Esophagus squamous epithelium (tissue), 4 donors: ENCODE measurements around the gene IGSF9.

Experiments used
- POLR2A ChIP-seq, 4 donors: fragments of 450-650 bp; IDR thresholded peaks; one replicate each; pipeline ENCODE4 v1.6.1; 2017; ENCODE audit warnings: antibody characterized with exemption in 4 of 4, mild to moderate bottlenecking in 4 of 4, moderate library complexity in 3 of 4
- TF ChIP-seq, protein P1 (sequence below), 6 experiments: fragments of 450-650 bp in 4 of 6; fragments of 200-600 bp in 2 of 6; sonication (generic) in 2 of 6; IDR thresholded peaks; one replicate each; pipeline ENCODE4 v1.5.1; 2016 to 2019; ENCODE audit warnings: antibody characterized with exemption in 6 of 6, mild to moderate bottlenecking in 4 of 6, moderate library complexity in 4 of 6

DNA sequence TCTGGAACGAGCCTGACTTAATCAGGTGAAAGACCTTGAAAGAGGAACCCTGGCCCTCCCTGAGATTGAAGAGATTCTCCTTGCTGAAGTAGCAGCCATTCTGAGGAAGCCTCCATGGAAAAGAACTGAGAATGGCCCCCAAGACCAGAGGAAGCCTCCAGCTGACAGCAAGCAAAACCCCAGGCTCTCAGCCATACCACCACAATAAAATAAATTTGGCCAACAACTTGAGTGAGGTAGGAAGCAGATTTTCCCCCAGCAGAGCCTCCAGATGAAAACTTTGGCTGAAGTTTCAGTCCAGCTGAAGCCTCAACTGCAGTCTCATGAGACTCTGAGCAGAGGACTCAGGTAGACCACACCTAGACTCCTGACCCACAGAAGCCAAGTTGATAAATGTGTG, 42.6 kb upstream of the IGSF9 start:
- TF ChIP-seq, protein P1, sequence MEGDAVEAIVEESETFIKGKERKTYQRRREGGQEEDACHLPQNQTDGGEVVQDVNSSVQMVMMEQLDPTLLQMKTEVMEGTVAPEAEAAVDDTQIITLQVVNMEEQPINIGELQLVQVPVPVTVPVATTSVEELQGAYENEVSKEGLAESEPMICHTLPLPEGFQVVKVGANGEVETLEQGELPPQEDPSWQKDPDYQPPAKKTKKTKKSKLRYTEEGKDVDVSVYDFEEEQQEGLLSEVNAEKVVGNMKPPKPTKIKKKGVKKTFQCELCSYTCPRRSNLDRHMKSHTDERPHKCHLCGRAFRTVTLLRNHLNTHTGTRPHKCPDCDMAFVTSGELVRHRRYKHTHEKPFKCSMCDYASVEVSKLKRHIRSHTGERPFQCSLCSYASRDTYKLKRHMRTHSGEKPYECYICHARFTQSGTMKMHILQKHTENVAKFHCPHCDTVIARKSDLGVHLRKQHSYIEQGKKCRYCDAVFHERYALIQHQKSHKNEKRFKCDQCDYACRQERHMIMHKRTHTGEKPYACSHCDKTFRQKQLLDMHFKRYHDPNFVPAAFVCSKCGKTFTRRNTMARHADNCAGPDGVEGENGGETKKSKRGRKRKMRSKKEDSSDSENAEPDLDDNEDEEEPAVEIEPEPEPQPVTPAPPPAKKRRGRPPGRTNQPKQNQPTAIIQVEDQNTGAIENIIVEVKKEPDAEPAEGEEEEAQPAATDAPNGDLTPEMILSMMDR (IDR thresholded peaks at IDR 0.05) = no peak
- TF ChIP-seq POLR2A (IDR thresholded peaks at IDR 0.05) = no peak
